ENCODE results near the gene TRIM15. TPM values are rescaled to one million over a fixed set of nuclear protein-coding genes. Genes with fewer than 3 reads are reported as not detected.
"Not testable (repeated sequence)": the region's sequence is repeated elsewhere in the genome, so short reads cannot be mapped to it uniquely, and the experiment has no call there.

The TRIM15 gene
- polyA plus RNA-seq, 1 experiment = not detected

DNA sequence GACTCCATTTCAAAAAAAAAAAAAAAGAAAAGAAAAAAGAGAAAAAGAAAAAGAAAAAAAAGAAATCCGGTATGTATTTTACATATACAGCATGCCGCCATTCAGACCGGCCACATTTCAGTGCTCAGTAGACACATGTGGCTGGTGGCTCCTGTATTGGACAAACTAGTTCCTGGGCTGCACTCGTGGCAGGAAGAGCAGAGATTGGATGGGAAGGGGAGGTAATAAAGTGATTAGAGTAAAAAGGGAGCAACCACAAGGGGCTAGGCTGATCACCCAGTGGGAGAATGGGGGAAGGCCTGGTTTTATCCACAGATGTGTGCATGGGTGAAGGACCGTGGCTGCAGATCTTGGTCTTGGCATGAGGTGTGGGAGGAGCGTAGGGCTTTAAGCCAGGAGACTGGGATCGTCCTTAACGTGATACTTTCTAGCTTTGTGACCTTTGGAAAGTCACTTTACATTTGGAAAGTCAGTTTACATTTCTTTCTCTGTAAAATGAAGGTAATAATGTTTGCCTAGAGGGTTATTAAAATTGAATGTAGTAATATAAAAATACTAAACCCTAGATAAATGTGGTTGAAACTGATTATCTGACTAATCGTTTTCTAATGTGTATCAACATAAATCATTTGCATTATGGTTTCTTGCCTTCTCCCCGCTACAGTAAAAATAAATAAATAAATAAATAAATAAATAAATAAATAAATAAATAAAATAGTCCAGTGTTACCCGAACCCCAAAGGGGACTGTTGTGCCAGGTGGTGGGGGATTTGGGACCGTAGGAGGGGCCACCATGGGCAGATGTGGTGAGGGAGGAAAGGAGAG lies 869 bp upstream of the TRIM15 start:
- Histone ChIP-seq H3K27me3 (ENCODE audit: control insufficient read depth, insufficient read depth, low read length) (peaks cover 10% of the 10 kb centered on the region), H3K4me3 (ENCODE audit: low read depth, low read length) (no peak overlapping the region), H3K36me3 (ENCODE audit: control insufficient read depth, insufficient read depth, low read length) (no peaks in the 10 kb centered on the region)
- POLR2A ChIA-PET = no interaction called here
- DNase-seq (ENCODE audit: low read depth) = no peak
- TF ChIP-seq, protein P1, sequence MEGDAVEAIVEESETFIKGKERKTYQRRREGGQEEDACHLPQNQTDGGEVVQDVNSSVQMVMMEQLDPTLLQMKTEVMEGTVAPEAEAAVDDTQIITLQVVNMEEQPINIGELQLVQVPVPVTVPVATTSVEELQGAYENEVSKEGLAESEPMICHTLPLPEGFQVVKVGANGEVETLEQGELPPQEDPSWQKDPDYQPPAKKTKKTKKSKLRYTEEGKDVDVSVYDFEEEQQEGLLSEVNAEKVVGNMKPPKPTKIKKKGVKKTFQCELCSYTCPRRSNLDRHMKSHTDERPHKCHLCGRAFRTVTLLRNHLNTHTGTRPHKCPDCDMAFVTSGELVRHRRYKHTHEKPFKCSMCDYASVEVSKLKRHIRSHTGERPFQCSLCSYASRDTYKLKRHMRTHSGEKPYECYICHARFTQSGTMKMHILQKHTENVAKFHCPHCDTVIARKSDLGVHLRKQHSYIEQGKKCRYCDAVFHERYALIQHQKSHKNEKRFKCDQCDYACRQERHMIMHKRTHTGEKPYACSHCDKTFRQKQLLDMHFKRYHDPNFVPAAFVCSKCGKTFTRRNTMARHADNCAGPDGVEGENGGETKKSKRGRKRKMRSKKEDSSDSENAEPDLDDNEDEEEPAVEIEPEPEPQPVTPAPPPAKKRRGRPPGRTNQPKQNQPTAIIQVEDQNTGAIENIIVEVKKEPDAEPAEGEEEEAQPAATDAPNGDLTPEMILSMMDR (IDR thresholded peaks at IDR 0.05; ENCODE audit: insufficient read depth, low read depth, low read length) = no peak
- CTCF ChIA-PET = interaction anchor here (0.8 to 1.9 kb wide), 2 partner anchors 32 to 59 kb away, joined by 4 read pairs; no protein-coding TSS in a partner anchor

DNA sequence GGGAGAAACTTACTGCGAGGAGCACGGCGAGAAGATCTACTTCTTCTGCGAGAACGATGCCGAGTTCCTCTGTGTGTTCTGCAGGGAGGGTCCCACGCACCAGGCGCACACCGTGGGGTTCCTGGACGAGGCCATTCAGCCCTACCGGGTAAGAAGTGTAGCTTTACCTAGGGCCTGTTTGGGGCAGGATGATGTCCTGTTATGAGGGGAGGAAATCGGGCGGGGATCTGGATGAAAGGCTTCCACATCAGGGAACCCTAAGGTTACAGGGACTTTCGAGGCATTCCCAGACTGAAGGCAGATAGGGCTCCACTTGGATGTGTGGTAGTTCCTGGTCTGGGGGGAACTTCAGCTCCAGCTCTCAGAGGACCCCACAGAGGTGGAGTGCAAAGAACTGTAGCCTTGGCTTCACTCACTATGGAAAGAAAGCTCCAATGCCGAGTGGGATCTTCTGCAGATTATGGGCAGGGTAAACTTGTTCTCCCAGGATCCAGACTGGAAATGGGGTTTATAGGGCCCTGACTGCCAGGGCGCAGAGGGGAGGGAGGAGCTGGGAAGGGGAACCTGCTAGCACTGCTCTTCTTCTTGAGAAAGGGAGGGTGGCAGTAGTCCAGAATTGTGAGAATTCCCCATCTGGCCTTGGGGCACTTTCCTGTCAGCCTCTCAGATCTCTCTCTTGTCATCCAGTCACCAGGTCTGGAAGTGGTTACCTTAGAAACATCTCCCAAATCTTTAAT lies 740 bp downstream of the TRIM15 start:
- ChIA-PET POLR2A (no interaction called here), CTCF (no interaction called here)
- H3K4me3 ChIP-seq (ENCODE audit: low read depth, low read length) = no peak overlapping the region
- no peaks in the 10 kb centered on the region for H3K36me3 ChIP-seq (ENCODE audit: control insufficient read depth, insufficient read depth, low read length)
- TF ChIP-seq, protein P1 (IDR thresholded peaks at IDR 0.05; ENCODE audit: insufficient read depth, low read depth, low read length) = no peak
- peaks cover 18% of the 10 kb centered on the region for H3K27me3 ChIP-seq (ENCODE audit: control insufficient read depth, insufficient read depth, low read length)
- DNase-seq (ENCODE audit: low read depth) = no peak

DNA sequence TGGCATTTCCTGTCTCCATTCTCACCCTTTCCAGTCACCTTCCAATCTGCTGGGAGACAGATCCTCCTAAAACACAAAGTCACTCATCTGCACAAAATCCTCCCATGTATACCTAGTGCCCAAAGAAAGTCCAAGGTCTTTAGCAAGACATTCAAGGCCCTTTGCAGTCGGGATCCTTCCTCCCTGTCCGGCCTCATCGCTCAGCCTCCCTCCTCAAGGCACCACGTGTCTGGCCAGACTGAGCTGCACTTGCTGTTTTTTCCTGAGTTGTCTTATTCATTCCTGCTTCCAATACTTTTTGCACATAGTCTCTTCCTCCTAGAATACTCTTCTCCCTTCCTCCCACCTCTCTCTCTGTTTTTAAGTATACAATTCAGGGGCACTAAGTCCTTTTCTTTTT lies 1.4 kb downstream of the TRIM15 start:
- H3K27me3 ChIP-seq (ENCODE audit: control insufficient read depth, insufficient read depth, low read length) = peaks cover 17% of the 10 kb centered on the region
- no peaks in the 10 kb centered on the region for H3K36me3 ChIP-seq (ENCODE audit: control insufficient read depth, insufficient read depth, low read length)
- ChIA-PET POLR2A (no interaction called here), CTCF (interaction anchor here (2.5 kb wide), 1 partner anchor 61 kb away, joined by 6 read pairs; no protein-coding TSS in a partner anchor)
- DNase-seq (ENCODE audit: low read depth) = no peak
- no peak overlapping the region for H3K4me3 ChIP-seq (ENCODE audit: low read depth, low read length)
- TF ChIP-seq, protein P1 (IDR thresholded peaks at IDR 0.05; ENCODE audit: insufficient read depth, low read depth, low read length) = no peak

DNA sequence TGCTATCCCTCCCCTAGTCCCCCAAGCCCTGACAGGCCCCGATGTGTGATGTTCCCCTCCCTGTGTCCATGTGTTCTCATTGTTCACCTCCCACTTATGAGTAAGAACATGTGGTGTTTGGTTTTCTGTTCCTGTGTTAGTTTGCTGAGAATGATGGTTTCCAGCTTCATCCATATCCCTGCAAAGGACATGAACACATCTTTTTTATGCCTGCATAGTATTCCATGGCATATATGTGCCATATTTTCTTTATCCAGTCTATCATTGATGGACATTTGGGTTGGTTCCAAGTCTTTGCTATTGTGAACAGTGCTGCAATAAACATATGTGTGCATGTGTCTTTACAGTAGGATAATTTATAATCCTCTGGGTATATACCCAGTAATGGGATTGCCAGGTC lies 1.9 kb downstream of the TRIM15 start:
- H3K36me3 ChIP-seq (ENCODE audit: control insufficient read depth, insufficient read depth, low read length); DNase-seq (ENCODE audit: low read depth); H3K4me3 ChIP-seq (ENCODE audit: low read depth, low read length); POLR2A ChIA-PET: not testable (repeated sequence)
- CTCF ChIA-PET = interaction anchor here (2.5 kb wide), 1 partner anchor 62 kb away, joined by 6 read pairs; no protein-coding TSS in a partner anchor
- H3K27me3 ChIP-seq (ENCODE audit: control insufficient read depth, insufficient read depth, low read length) = peaks cover 16% of the 10 kb centered on the region

DNA sequence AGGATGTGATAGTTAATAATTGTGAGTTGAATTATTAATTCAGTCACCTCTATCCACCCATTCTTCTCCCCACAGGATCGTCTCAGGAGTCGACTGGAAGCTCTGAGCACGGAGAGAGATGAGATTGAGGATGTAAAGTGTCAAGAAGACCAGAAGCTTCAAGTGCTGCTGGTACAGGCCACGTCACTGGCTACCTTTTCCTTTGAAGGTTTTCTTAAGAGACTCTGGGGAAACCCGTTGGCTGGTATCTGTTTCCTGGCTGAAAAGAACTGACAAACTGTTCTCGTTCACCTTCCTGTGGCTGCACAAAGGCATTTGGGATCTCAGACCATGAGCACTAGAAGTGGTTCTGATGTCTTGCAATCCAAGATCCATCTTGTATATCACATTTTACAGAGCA lies 3.8 kb downstream of the TRIM15 start:
- peaks cover 27% of the 10 kb centered on the region for H3K27me3 ChIP-seq (ENCODE audit: control insufficient read depth, insufficient read depth, low read length)
- DNase-seq (ENCODE audit: low read depth) = no peak
- TF ChIP-seq, protein P1 (IDR thresholded peaks at IDR 0.05; ENCODE audit: insufficient read depth, low read depth, low read length) = no peak
- ChIA-PET POLR2A (no interaction called here), CTCF (interaction anchor here (0.9 to 2.5 kb wide), 5 partner anchors 36 to 319 kb away, joined by 3 to 8 read pairs (median 6); no protein-coding TSS in a partner anchor)
- H3K4me3 ChIP-seq (ENCODE audit: low read depth, low read length) = no peak overlapping the region
- no peaks in the 10 kb centered on the region for H3K36me3 ChIP-seq (ENCODE audit: control insufficient read depth, insufficient read depth, low read length)
